ENCODE results near the gene GPR132.
"Not testable (repeated sequence)": the region's sequence is repeated elsewhere in the genome, so short reads cannot be mapped to it uniquely, and the experiment has no call there.

GPR132 gene

GRCh38 chr14:105083926-105084685, 18.9 kb upstream of the GPR132 start:
- TF ChIP-seq CTCF (IDR thresholded peaks at IDR 0.05; ENCODE audit: low read depth, low read length, missing control alignments), result no peak
- DNase-seq (ENCODE audit: low read depth), result no peak
- no peak overlapping the region for H3K4me3 ChIP-seq (ENCODE audit: low read depth, low read length)
- in situ Hi-C loops (cut with HindIII; ENCODE audit: low sequenced_read_pairs), result no loop called here

- no peak for TF ChIP-seq CTCF (IDR thresholded peaks at IDR 0.05; ENCODE audit: low read depth, low read length, missing control alignments)
- no peak overlapping the region for H3K4me3 ChIP-seq (ENCODE audit: low read depth, low read length)
- no peak for DNase-seq (ENCODE audit: low read depth)
- in situ Hi-C loops (cut with HindIII; ENCODE audit: low sequenced_read_pairs), result no loop called here
Observed at GRCh38 chr14:105082703-105083102, 17.5 kb upstream of the GPR132 start.

GRCh38 chr14:105081473-105081872, 16.2 kb upstream of the GPR132 start:
- DNase-seq (ENCODE audit: low read depth); in situ Hi-C loops (cut with HindIII; ENCODE audit: low sequenced_read_pairs); H3K4me3 ChIP-seq (ENCODE audit: low read depth, low read length): not testable (repeated sequence)

GRCh38 chr14:105080161-105080560, 14.9 kb upstream of the GPR132 start:
- DNase-seq (ENCODE audit: low read depth), result no peak
- no peak for TF ChIP-seq CTCF (IDR thresholded peaks at IDR 0.05; ENCODE audit: low read depth, low read length, missing control alignments)
- no peak overlapping the region for H3K4me3 ChIP-seq (ENCODE audit: low read depth, low read length)
- in situ Hi-C loops (cut with HindIII; ENCODE audit: low sequenced_read_pairs), result no loop called here

GRCh38 chr14:105078294-105078693, 13.1 kb upstream of the GPR132 start:
- DNase-seq (ENCODE audit: low read depth), result no peak
- H3K4me3 ChIP-seq (ENCODE audit: low read depth, low read length), result no peak overlapping the region
- in situ Hi-C loops (cut with HindIII; ENCODE audit: low sequenced_read_pairs), result no loop called here
- TF ChIP-seq CTCF (IDR thresholded peaks at IDR 0.05; ENCODE audit: low read depth, low read length, missing control alignments), result no peak

- TF ChIP-seq CTCF (IDR thresholded peaks at IDR 0.05; ENCODE audit: low read depth, low read length, missing control alignments), result no peak
- no peak for DNase-seq (ENCODE audit: low read depth)
- H3K4me3 ChIP-seq (ENCODE audit: low read depth, low read length), result no peak overlapping the region
- in situ Hi-C loops (cut with HindIII; ENCODE audit: low sequenced_read_pairs), result no loop called here
Observed at GRCh38 chr14:105077649-105077995, 12.4 kb upstream of the GPR132 start.

GRCh38 chr14:105076805-105077648, 11.8 kb upstream of the GPR132 start:
- TF ChIP-seq CTCF (IDR thresholded peaks at IDR 0.05; ENCODE audit: low read depth, low read length, missing control alignments), result no peak
- no peak overlapping the region for H3K4me3 ChIP-seq (ENCODE audit: low read depth, low read length)
- no peak for DNase-seq (ENCODE audit: low read depth)
- in situ Hi-C loops (cut with HindIII; ENCODE audit: low sequenced_read_pairs), result no loop called here
